Nephron progenitor cell (in vitro differentiated cells): ENCODE data around the gene PAX2.
A peak's percentile ranks its signal among the peaks of the same experiment; 100 is the strongest.

Experiments used
- DNase-seq: peaks from one replicate; pipeline ENCODE4 v3.0.0; 2021
- H3K27ac Mint-ChIP-seq: 2 replicates; pipeline ENCODE4 v1.8.0; 2021; ENCODE audit warnings: mild to moderate bottlenecking, moderate library complexity, mixed read lengths
- H3K27me3 Mint-ChIP-seq: 2 replicates; pipeline ENCODE4 v1.8.0; 2021; ENCODE audit warnings: mild to moderate bottlenecking, low read depth, mixed read lengths; ENCODE audit not compliant: poor library complexity
- H3K36me3 Mint-ChIP-seq: 2 replicates; pipeline ENCODE4 v1.8.0; 2021; ENCODE audit warnings: low read depth, mixed read lengths
- H3K4me1 Mint-ChIP-seq: 2 replicates; pipeline ENCODE4 v1.8.0; 2021; ENCODE audit warnings: mixed read lengths
- H3K4me3 Mint-ChIP-seq: 2 replicates; pipeline ENCODE4 v1.8.0; 2021; ENCODE audit warnings: mild to moderate bottlenecking, moderate library complexity, mixed read lengths
- H3K9me3 Mint-ChIP-seq: 2 replicates; pipeline ENCODE4 v1.8.0; 2021; ENCODE audit warnings: mild to moderate bottlenecking, moderate library complexity, mixed read lengths
- TF ChIP-seq, protein P1 (sequence below): fragments of 200-600 bp; sonication (generic); IDR thresholded peaks from 2 replicates; pipeline ENCODE4 v1.5.0; 2021; ENCODE audit warnings: antibody characterized with exemption

The PAX2 gene

DNA sequence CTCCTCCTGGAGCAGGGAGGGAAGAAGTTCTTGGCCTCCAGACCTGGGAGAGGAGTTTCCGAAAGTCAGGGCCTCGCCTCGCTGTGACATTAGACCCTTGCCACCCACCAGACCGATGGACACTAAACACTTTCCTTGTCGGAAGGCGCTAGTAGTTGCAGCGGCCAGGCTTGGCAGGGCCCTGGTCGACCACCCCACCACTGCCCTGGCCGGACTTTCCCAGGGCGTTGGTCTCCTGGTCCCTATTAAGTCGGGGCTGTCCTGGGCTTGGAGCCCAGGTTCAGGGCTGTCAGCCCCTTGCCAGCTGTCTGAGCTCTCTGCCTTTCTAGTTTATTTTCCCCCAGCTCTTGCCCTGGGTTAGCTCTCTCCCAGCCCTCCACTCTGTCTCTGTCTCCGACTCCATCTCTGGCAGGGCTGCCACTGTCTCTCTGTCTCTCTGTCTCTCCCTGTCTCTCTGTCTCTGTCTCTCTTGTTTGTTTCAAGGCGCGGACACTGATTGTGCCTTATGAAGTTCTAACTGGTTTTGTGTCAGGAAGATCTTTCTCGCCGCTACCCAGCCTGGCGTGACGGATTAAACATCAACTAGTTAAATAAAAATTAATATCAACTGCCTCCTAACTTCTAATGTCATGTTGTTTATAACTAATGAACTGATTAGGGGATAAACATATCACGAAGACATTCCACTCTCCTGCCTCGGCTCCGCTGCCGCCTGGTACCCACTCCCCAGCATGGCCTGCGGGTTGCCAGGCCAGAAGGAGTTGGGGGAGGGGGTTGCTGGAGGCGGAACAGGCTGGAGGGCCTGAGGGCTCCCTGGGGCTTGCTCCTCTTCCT, 13.8 kb upstream of the PAX2 start:
- Mint-ChIP-seq H3K27me3 (peaks cover 64% of the 10 kb centered on the region), H3K4me1 (peaks cover 82% of the 10 kb centered on the region), H3K9me3 (no peaks in the 10 kb centered on the region), H3K27ac (peak overlapping the region; percentile 95), H3K36me3 (no peaks in the 10 kb centered on the region), H3K4me3 (peak overlapping the region; percentile 90)
- TF ChIP-seq, protein P1, sequence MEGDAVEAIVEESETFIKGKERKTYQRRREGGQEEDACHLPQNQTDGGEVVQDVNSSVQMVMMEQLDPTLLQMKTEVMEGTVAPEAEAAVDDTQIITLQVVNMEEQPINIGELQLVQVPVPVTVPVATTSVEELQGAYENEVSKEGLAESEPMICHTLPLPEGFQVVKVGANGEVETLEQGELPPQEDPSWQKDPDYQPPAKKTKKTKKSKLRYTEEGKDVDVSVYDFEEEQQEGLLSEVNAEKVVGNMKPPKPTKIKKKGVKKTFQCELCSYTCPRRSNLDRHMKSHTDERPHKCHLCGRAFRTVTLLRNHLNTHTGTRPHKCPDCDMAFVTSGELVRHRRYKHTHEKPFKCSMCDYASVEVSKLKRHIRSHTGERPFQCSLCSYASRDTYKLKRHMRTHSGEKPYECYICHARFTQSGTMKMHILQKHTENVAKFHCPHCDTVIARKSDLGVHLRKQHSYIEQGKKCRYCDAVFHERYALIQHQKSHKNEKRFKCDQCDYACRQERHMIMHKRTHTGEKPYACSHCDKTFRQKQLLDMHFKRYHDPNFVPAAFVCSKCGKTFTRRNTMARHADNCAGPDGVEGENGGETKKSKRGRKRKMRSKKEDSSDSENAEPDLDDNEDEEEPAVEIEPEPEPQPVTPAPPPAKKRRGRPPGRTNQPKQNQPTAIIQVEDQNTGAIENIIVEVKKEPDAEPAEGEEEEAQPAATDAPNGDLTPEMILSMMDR, result no peak
- DNase-seq, result no peak

DNA sequence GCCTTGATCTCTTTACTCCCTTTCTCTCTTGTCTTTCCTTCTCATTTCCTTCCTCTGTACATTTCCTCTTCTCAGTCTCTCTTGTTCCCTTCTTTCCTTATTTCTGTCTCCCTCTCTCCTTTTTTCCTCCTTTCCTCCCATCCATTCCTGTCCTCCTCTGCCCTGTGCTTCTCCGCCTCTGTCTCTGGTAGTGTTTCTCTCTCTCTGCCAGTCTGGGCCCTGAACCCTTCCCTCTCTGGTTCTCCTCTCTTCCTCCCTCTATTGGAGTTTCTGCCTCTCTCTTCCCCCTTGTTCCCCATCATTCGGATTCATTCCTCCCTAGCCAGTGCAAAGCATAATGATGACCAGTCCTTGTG, 13.2 kb upstream of the PAX2 start:
- no peaks in the 10 kb centered on the region for H3K36me3 Mint-ChIP-seq
- no peak overlapping the region for H3K27ac Mint-ChIP-seq
- H3K4me1 Mint-ChIP-seq, result peaks cover 85% of the 10 kb centered on the region
- peak overlapping the region; percentile 90 for H3K4me3 Mint-ChIP-seq
- no peak for DNase-seq
- peaks cover 70% of the 10 kb centered on the region for H3K27me3 Mint-ChIP-seq
- TF ChIP-seq, protein P1, result no peak
- no peaks in the 10 kb centered on the region for H3K9me3 Mint-ChIP-seq

DNA sequence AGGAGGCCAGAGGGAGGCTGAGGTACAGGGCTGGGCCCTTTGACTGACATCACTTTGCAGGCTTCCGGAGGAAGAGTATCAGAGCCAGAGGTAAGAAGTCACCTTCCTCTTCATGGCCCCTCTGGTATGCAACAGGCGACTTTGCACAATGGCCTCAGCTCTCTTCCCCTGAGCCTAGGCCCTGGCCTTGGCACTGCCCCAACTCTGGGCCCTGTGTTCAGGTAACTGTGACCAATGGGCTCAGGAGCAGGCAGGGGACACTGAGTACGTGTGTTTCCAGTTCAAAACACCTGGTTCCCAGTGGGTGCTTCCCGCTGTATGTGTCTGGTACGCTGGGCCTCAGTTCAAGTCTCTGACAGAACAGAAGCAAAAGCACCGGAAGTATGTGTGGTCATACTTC, 12.1 kb upstream of the PAX2 start:
- Mint-ChIP-seq H3K36me3 (no peaks in the 10 kb centered on the region), H3K4me1 (peaks cover 84% of the 10 kb centered on the region), H3K27me3 (peaks cover 74% of the 10 kb centered on the region), H3K4me3 (peak overlapping the region; percentile 21), H3K9me3 (no peaks in the 10 kb centered on the region), H3K27ac (no peak overlapping the region)
- TF ChIP-seq, protein P1, result no peak
- no peak for DNase-seq

DNA sequence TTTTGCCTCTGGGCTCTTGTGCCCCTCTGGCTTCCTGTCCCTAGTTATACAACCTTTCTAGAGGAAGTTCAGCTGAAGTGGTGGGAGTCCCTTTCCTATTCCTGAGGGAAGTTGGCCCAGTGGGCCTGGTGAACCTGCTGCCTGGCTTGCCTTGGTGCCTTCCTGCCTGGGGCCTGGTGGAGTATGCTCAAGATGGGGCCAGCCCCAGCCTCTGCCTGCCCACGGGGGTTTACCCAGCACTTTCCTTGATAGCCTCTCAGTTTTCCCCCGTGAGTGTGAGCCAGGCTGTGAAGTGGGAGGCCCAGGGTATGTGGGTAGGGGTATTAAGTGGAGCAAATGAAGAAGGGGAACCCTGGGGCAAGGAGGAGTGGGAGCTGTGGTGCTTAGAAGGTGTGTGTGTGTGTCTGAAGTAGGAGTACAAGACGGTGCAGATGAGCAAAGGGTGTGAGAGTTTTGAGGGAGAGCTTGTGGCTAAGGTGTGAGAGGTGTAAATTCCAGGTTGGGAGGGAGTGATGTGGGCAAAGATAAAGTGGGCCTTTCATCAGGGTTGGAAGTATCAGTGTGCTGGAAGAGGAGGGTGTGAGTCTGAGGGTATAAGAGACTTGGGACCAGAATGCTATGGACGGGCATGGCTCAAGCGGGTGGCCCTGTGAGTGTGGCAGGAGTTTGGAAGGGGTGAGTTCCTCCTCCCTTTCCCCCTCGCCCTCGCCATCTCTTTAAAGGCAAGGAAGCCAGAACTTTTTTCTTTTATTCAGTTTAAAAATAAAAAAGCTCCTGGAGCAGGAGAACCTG, 10.9 kb upstream of the PAX2 start:
- no peak for DNase-seq
- no peaks in the 10 kb centered on the region for H3K36me3 Mint-ChIP-seq
- H3K4me1 Mint-ChIP-seq, result peaks cover 85% of the 10 kb centered on the region
- TF ChIP-seq, protein P1, result no peak
- peak overlapping the region; percentile 83 for H3K4me3 Mint-ChIP-seq
- peak overlapping the region; percentile 9 for H3K27ac Mint-ChIP-seq
- H3K9me3 Mint-ChIP-seq, result no peaks in the 10 kb centered on the region
- H3K27me3 Mint-ChIP-seq, result peaks cover 75% of the 10 kb centered on the region

DNA sequence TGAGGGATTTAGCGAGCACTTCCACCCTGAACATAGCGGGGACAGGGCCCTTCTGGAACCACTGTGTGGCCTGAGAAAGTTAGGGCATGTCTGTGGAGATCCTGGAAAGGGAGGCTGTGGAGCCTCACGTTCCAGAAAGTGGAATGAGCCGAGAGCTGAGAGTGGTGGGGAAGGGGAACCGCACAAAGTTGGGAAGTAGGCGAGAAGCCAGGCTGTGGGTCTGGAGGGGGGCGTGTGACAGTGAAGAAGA, 10.4 kb upstream of the PAX2 start:
- no peaks in the 10 kb centered on the region for H3K9me3 Mint-ChIP-seq
- no peaks in the 10 kb centered on the region for H3K36me3 Mint-ChIP-seq
- DNase-seq, result no peak
- TF ChIP-seq, protein P1, result no peak
- H3K27ac Mint-ChIP-seq, result peak overlapping the region; percentile 71
- peak overlapping the region; percentile 83 for H3K4me3 Mint-ChIP-seq
- peaks cover 80% of the 10 kb centered on the region for H3K27me3 Mint-ChIP-seq
- peaks cover 88% of the 10 kb centered on the region for H3K4me1 Mint-ChIP-seq
